ENCODE data around the gene KCNH6.

GRCh38 chr17:63517825-63518534 is 5.2 kb upstream of the KCNH6 start:
- TF ChIP-seq, protein P1, sequence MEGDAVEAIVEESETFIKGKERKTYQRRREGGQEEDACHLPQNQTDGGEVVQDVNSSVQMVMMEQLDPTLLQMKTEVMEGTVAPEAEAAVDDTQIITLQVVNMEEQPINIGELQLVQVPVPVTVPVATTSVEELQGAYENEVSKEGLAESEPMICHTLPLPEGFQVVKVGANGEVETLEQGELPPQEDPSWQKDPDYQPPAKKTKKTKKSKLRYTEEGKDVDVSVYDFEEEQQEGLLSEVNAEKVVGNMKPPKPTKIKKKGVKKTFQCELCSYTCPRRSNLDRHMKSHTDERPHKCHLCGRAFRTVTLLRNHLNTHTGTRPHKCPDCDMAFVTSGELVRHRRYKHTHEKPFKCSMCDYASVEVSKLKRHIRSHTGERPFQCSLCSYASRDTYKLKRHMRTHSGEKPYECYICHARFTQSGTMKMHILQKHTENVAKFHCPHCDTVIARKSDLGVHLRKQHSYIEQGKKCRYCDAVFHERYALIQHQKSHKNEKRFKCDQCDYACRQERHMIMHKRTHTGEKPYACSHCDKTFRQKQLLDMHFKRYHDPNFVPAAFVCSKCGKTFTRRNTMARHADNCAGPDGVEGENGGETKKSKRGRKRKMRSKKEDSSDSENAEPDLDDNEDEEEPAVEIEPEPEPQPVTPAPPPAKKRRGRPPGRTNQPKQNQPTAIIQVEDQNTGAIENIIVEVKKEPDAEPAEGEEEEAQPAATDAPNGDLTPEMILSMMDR (conservative IDR thresholded peaks at IDR 0.05; ENCODE audit: low read length): no peak
- TF ChIP-seq EZH2phosphoT487 (IDR thresholded peaks at IDR 0.05; ENCODE audit: borderline replicate concordance): no peak

Measured in Loucy (cell line).